Kidney (tissue), 14 donors: ENCODE measurements around the gene EVA1A. TPM values are rescaled to one million over a fixed set of nuclear protein-coding genes. Genes with fewer than 3 reads are reported as not detected.

Source experiments
- DNase-seq, 5 donors: peaks; one replicate each; pipeline ENCODE4 v3.0.0-alpha.2; 2013 to 2020
- FAIRE-seq: peaks from 2 replicates; lab custom pipeline; 2012; peaks lifted over from hg19 to GRCh38; lab: Jason Lieb, UNC
- H3K27ac ChIP-seq, 2 donors: one replicate each; pipeline ENCODE4 v1.7.0; 2013; ENCODE audit warnings: low read depth in 2 of 2, low read length in 2 of 2, inconsistent platforms in 1 of 2
- H3K27me3 ChIP-seq: one replicate; pipeline ENCODE4 v1.7.1; 2013; ENCODE audit warnings: low read length, inconsistent platforms; ENCODE audit not compliant: control insufficient read depth, insufficient read depth
- H3K36me3 ChIP-seq, 3 donors: one replicate each; pipeline versions ENCODE4 v1.7.0 to v1.7.1; 2013; ENCODE audit warnings: low read length in 3 of 3, control low read depth in 1 of 3, inconsistent platforms in 1 of 3; ENCODE audit not compliant: insufficient read depth in 3 of 3, control insufficient read depth in 2 of 3
- H3K4me1 ChIP-seq, 3 donors: one replicate each; pipeline versions ENCODE4 v1.7.0 to v1.7.1; 2013; ENCODE audit warnings: low read length in 3 of 3, inconsistent platforms in 1 of 3, low read depth in 1 of 3; ENCODE audit not compliant: control insufficient read depth in 2 of 3, insufficient read depth in 2 of 3
- H3K4me3 ChIP-seq, 3 donors: one replicate each; pipeline versions ENCODE4 v1.7.0 to v1.8.1; 2013; ENCODE audit warnings: low read length in 3 of 3, control low read depth in 1 of 3, inconsistent platforms in 1 of 3
- H3K9ac ChIP-seq, 3 donors: one replicate each; pipeline versions ENCODE4 v1.7.0 to v1.7.1; 2013; ENCODE audit warnings: low read length in 3 of 3, control low read depth in 1 of 3, inconsistent platforms in 1 of 3
- H3K9me3 ChIP-seq, 3 donors: one replicate each; pipeline versions ENCODE4 v1.7.0 to v1.7.1; 2013; ENCODE audit warnings: low read length in 3 of 3, control low read depth in 1 of 3, inconsistent platforms in 1 of 3; ENCODE audit not compliant: control insufficient read depth in 2 of 3, insufficient read depth in 1 of 3
- CTCF ChIP-seq: IDR thresholded peaks from 3 replicates; pipeline ENCODE4 v1.5.1; 2012; ENCODE audit warnings: mild to moderate bottlenecking, moderate library complexity, borderline replicate concordance; ENCODE audit not compliant: insufficient read depth; ENCODE audit errors: extremely low read depth
- intact Hi-C: fragments of 100-400 bp; cut with DNase I; formaldehyde crosslinking; loops from one replicate; pipeline ENCODE4 v1.11.1; 2022
- polyA plus RNA-seq: library from polyadenylated mRNA; stranded (reverse); fragments of 350-450 nt; fragmentation: Illumina TruSeq; extraction: RNeasy Lipid Tissue Mini Kit (QIAGEN cat#74804); gene quantifications from one replicate; pipeline ENCODE4 v1.2.3, GENCODE V29; 2014; ENCODE audit warnings: low read depth, low replicate concordance; ENCODE audit not compliant: insufficient read depth
- total RNA-seq: library from RNA; stranded (reverse); fragmentation: NEBNext Ultra II Directional; extraction: Animal tissue kit (Norgen Biotek cat#: 25700); gene quantifications from one replicate; pipeline ENCODE4 v1.2.1, GENCODE V29; 2021
- donor health status: control.
- donor health status: control.
- donor health status: control.
- donor health status: control.
- donor health status: control.
- donor health status: DM: yes; HTN: yes; CAD: no.
- donor health status: Normal renal cell carcinoma (clear cell type).

EVA1A gene
- total and polyA plus RNA-seq, 2 donors from 2014 or later = 28.1 to 32.4 TPM

- H3K9ac ChIP-seq = no peak overlapping the region
- no peaks in the 10 kb centered on the region for H3K9me3 ChIP-seq
- DNase-seq (no peak), FAIRE-seq (no peak)
- no peak overlapping the region for H3K27ac ChIP-seq
- intact Hi-C loops = no loop called here
- no peaks in the 10 kb centered on the region for H3K36me3 ChIP-seq
- H3K4me1 ChIP-seq = no peaks in the 10 kb centered on the region
- no peak overlapping the region for H3K4me3 ChIP-seq
- TF ChIP-seq CTCF = no peak
- H3K27me3 ChIP-seq = no peaks in the 10 kb centered on the region
These were observed 107.1 kb downstream of the EVA1A start for GRCh38 chr2:75453384-75454240.

- Histone ChIP-seq H3K4me1 (no peaks in the 10 kb centered on the region), H3K27me3 (no peaks in the 10 kb centered on the region), H3K27ac (no peak overlapping the region), H3K4me3 (no peak overlapping the region), H3K36me3 (no peaks in the 10 kb centered on the region), H3K9ac (no peak overlapping the region), H3K9me3 (no peaks in the 10 kb centered on the region)
- no peak for DNase-seq
- no peak for FAIRE-seq
- intact Hi-C loops = no loop called here
- TF ChIP-seq CTCF = no peak
These were observed 110.7 kb downstream of the EVA1A start for GRCh38 chr2:75450068-75450467.

GRCh38 chr2:75447176-75447575 is 113.6 kb downstream of the EVA1A start:
- no peaks in the 10 kb centered on the region for H3K9me3 ChIP-seq
- no peaks in the 10 kb centered on the region for H3K36me3 ChIP-seq
- DNase-seq = no peak
- no peak for TF ChIP-seq CTCF
- H3K27me3 ChIP-seq = no peaks in the 10 kb centered on the region
- no peak overlapping the region for H3K4me3 ChIP-seq
- H3K27ac ChIP-seq = no peak overlapping the region
- intact Hi-C loops = no loop called here
- no peak overlapping the region for H3K9ac ChIP-seq
- FAIRE-seq = no peak
- no peaks in the 10 kb centered on the region for H3K4me1 ChIP-seq

Other genes starting within 250 kb of the EVA1A start
- gene MRPL19, start 85.8 kb upstream of the EVA1A start, total RNA-seq = 55.6 TPM
- 54.7 TPM for gene MRPL19, start 85.8 kb upstream of the EVA1A start, polyA plus RNA-seq
- 26.7 TPM for gene GCFC2, start 150.0 kb upstream of the EVA1A start, total RNA-seq
- 27.3 TPM for gene GCFC2, start 150.0 kb upstream of the EVA1A start, polyA plus RNA-seq